ENCODE measurements around the gene CYSLTR2. TPM values are rescaled to one million over a fixed set of nuclear protein-coding genes. Genes with fewer than 3 reads are reported as not detected.

Gene CYSLTR2
- total RNA-seq, 1 experiment from 2014 or later: not detected

DNA sequence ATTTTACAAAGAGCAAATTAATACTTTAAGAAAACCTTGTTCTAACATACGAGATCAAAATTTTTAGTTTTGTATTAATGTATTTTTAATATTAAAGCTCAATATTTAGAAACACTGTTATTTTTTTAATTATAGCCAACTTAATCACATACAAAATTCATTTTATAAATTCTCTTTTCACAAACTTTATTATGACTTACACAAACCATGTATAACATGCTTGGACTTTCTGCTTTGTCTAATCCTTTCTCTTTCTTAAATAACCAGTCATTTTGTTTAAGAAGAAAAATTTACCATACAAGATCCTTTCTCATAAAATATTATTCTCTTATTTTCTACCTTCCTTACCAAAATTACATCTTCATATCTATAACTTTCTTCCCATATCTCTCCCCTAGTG is 62.2 kb downstream of the CYSLTR2 start:
- intact Hi-C loops (cut with micrococcal nuclease; ENCODE audit: unreplicated experiment): no loop called here
- Histone ChIP-seq H3K27ac (ENCODE audit: low read length) (no peak overlapping the region), H3K27me3 (ENCODE audit: control insufficient read depth, insufficient read depth, low read length) (no peaks in the 10 kb centered on the region), H3K36me3 (ENCODE audit: control insufficient read depth, insufficient read depth, low read length) (no peaks in the 10 kb centered on the region), H3K4me1 (ENCODE audit: control insufficient read depth, insufficient read depth, low read length) (no peaks in the 10 kb centered on the region), H3K9me3 (ENCODE audit: control insufficient read depth, insufficient read depth, low read depth, low read length) (peaks cover 10% of the 10 kb centered on the region; the same call in 1 of the 2 replicates), H3K4me3 (ENCODE audit: low read depth in 2 of 2, low read length in 2 of 2) (no peak overlapping the region)
- ChIA-PET POLR2A (no interaction called here), CTCF (no interaction called here)
- TF ChIP-seq POLR2AphosphoS5 (IDR thresholded peaks at IDR 0.05; ENCODE audit: low read depth, low read length) (no peak), TCF7L2 (IDR thresholded peaks at IDR 0.05; ENCODE audit: low read depth, low read length) (no peak), SIN3A (IDR thresholded peaks at IDR 0.05; ENCODE audit: borderline replicate concordance, insufficient read depth, low read depth, low read length) (no peak)
- TF ChIP-seq, protein P1, sequence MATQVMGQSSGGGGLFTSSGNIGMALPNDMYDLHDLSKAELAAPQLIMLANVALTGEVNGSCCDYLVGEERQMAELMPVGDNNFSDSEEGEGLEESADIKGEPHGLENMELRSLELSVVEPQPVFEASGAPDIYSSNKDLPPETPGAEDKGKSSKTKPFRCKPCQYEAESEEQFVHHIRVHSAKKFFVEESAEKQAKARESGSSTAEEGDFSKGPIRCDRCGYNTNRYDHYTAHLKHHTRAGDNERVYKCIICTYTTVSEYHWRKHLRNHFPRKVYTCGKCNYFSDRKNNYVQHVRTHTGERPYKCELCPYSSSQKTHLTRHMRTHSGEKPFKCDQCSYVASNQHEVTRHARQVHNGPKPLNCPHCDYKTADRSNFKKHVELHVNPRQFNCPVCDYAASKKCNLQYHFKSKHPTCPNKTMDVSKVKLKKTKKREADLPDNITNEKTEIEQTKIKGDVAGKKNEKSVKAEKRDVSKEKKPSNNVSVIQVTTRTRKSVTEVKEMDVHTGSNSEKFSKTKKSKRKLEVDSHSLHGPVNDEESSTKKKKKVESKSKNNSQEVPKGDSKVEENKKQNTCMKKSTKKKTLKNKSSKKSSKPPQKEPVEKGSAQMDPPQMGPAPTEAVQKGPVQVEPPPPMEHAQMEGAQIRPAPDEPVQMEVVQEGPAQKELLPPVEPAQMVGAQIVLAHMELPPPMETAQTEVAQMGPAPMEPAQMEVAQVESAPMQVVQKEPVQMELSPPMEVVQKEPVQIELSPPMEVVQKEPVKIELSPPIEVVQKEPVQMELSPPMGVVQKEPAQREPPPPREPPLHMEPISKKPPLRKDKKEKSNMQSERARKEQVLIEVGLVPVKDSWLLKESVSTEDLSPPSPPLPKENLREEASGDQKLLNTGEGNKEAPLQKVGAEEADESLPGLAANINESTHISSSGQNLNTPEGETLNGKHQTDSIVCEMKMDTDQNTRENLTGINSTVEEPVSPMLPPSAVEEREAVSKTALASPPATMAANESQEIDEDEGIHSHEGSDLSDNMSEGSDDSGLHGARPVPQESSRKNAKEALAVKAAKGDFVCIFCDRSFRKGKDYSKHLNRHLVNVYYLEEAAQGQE (IDR thresholded peaks at IDR 0.05; ENCODE audit: insufficient read depth in 1 of 2, low read depth in 2 of 2, low read length in 1 of 2): no peak
- TF ChIP-seq, protein P2, sequence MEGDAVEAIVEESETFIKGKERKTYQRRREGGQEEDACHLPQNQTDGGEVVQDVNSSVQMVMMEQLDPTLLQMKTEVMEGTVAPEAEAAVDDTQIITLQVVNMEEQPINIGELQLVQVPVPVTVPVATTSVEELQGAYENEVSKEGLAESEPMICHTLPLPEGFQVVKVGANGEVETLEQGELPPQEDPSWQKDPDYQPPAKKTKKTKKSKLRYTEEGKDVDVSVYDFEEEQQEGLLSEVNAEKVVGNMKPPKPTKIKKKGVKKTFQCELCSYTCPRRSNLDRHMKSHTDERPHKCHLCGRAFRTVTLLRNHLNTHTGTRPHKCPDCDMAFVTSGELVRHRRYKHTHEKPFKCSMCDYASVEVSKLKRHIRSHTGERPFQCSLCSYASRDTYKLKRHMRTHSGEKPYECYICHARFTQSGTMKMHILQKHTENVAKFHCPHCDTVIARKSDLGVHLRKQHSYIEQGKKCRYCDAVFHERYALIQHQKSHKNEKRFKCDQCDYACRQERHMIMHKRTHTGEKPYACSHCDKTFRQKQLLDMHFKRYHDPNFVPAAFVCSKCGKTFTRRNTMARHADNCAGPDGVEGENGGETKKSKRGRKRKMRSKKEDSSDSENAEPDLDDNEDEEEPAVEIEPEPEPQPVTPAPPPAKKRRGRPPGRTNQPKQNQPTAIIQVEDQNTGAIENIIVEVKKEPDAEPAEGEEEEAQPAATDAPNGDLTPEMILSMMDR (IDR thresholded peaks at IDR 0.05): no peak
- in situ Hi-C loops (cut with HindIII; ENCODE audit: low pct_unique_long_range_greater_than_20kb, low sequenced_read_pairs): no loop called here
- BruUV-seq (replicated peaks): no TSS peak
- no peak for ATAC-seq
- DNase-seq (ENCODE audit: low read depth, low spot score): no peak

DNA sequence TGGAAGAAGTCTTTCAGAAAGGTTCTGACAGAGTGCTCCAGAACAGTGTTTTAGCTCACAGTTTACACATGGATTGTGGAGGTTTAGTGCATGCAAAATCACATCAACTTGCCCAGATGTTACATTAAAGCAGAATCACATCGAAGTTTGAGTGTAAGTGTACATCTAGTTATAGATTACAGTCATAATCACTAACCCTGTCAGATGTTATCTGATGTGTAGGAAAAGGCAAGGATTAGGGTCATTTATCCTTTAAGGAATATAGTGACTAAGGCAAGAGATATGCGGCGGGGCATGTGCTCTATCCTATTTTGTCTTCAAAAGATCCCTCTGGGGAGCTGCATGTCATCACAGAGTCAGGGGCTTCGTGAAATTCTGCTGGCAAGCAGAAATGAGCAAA is 66.9 kb downstream of the CYSLTR2 start:
- intact Hi-C loops (cut with micrococcal nuclease; ENCODE audit: unreplicated experiment) (no loop called here), in situ Hi-C loops (cut with HindIII; ENCODE audit: low pct_unique_long_range_greater_than_20kb, low sequenced_read_pairs) (no loop called here)
- ChIA-PET CTCF (no interaction called here), POLR2A (no interaction called here)
- TF ChIP-seq, protein P1 (IDR thresholded peaks at IDR 0.05; ENCODE audit: insufficient read depth in 1 of 2, low read depth in 2 of 2, low read length in 1 of 2): no peak
- TF ChIP-seq, protein P2 (IDR thresholded peaks at IDR 0.05): no peak
- TF ChIP-seq SIN3A (IDR thresholded peaks at IDR 0.05; ENCODE audit: borderline replicate concordance, insufficient read depth, low read depth, low read length) (no peak), TCF7L2 (IDR thresholded peaks at IDR 0.05; ENCODE audit: low read depth, low read length) (no peak), POLR2AphosphoS5 (IDR thresholded peaks at IDR 0.05; ENCODE audit: low read depth, low read length) (no peak)
- no TSS peak for BruUV-seq (replicated peaks)
- no peak overlapping the region for H3K27ac ChIP-seq (ENCODE audit: low read length)
- H3K36me3 ChIP-seq (ENCODE audit: control insufficient read depth, insufficient read depth, low read length): no peaks in the 10 kb centered on the region
- no peak overlapping the region for H3K4me3 ChIP-seq (ENCODE audit: low read depth in 2 of 2, low read length in 2 of 2)
- no peaks in the 10 kb centered on the region for H3K27me3 ChIP-seq (ENCODE audit: control insufficient read depth, insufficient read depth, low read length)
- no peaks in the 10 kb centered on the region for H3K4me1 ChIP-seq (ENCODE audit: control insufficient read depth, insufficient read depth, low read length)
- no peak for DNase-seq (ENCODE audit: low read depth, low spot score)
- ATAC-seq: no peak
- peaks cover 5% of the 10 kb centered on the region; the same call in 1 of the 2 replicates for H3K9me3 ChIP-seq (ENCODE audit: control insufficient read depth, insufficient read depth, low read depth, low read length)
